ENCODE results near the gene GPR108. TPM values are rescaled to one million over a fixed set of nuclear protein-coding genes. Genes with fewer than 3 reads are reported as not detected.

GPR108 gene
- total and polyA plus RNA-seq, 2 of the 13 experiments (the other 11 are each of a cell fraction or from before 2014, with no cell fraction given), result 36.4 to 63.0 TPM

DNA sequence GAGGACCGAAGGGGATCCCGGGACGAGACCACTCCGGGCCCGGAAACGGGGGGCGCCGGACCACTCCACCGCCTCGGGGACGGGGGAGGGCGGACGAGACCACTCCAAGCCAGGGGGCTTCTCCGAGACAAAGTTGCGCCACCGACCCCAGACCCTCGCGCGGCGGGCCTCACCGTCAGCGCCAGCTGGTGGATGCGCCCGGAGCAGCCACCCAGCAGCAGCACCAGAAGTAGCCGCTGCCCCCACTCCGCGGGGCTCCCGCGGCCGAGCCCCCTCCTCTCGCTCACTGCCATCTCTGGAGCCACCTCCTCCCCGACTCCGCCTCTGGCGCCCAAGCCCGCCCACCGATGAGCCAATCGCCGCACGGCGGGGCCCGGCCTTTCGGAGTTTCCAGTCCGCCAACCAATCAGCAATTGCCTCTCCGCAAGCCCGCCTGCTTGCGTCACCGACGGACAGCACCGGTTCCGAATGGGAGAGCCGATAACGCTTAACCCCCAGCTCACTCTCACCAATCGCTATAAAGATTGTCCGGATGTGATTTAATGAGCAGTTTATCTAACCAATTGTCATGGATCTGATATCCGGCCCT is at the start of gene GPR108 (continued):
- TF ChIP-seq, protein P1, sequence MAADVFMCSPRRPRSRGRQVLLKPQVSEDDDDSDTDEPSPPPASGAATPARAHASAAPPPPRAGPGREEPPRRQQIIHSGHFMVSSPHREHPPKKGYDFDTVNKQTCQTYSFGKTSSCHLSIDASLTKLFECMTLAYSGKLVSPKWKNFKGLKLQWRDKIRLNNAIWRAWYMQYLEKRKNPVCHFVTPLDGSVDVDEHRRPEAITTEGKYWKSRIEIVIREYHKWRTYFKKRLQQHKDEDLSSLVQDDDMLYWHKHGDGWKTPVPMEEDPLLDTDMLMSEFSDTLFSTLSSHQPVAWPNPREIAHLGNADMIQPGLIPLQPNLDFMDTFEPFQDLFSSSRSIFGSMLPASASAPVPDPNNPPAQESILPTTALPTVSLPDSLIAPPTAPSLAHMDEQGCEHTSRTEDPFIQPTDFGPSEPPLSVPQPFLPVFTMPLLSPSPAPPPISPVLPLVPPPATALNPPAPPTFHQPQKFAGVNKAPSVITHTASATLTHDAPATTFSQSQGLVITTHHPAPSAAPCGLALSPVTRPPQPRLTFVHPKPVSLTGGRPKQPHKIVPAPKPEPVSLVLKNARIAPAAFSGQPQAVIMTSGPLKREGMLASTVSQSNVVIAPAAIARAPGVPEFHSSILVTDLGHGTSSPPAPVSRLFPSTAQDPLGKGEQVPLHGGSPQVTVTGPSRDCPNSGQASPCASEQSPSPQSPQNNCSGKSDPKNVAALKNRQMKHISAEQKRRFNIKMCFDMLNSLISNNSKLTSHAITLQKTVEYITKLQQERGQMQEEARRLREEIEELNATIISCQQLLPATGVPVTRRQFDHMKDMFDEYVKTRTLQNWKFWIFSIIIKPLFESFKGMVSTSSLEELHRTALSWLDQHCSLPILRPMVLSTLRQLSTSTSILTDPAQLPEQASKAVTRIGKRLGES (CRISPR knock-in tag; IDR thresholded peaks at IDR 0.05; ENCODE audit: borderline replicate concordance), result no peak
- TF ChIP-seq RXRA (CRISPR knock-in tag; IDR thresholded peaks at IDR 0.05) (0 out of 2 replicates have a peak, but pooled peaks have one; percentile 30), RORA (CRISPR knock-in tag; IDR thresholded peaks at IDR 0.05) (no peak), SOX13 (IDR thresholded peaks at IDR 0.05) (no peak), SOX13 (CRISPR knock-in tag; conservative IDR thresholded peaks at IDR 0.05 in 1 of 2, IDR thresholded peaks at IDR 0.05 in 1 of 2) (no peak), NBN (conservative IDR thresholded peaks at IDR 0.05) (no peak), JARID2 (CRISPR knock-in tag; IDR thresholded peaks at IDR 0.05; ENCODE audit: insufficient replicate concordance) (no peak), RCOR2 (CRISPR knock-in tag; IDR thresholded peaks at IDR 0.05) (no peak), GABPA (IDR thresholded peaks at IDR 0.05; ENCODE audit: low read depth, low read length) (peak; percentile 66), GABPA (CRISPR knock-in tag; IDR thresholded peaks at IDR 0.05; ENCODE audit: low read depth) (no peak; the same call in 1 of the 2 replicates), TCF7L2 (IDR thresholded peaks at IDR 0.05; ENCODE audit: low read depth, low read length) (no peak), BHLHE40 (IDR thresholded peaks at IDR 0.05; ENCODE audit: low read length) (peak; percentile 98), ZNF563 (CRISPR knock-in tag; IDR thresholded peaks at IDR 0.05) (0 out of 2 replicates have a peak, but pooled peaks have one; percentile 2), PBX3 (CRISPR knock-in tag; IDR thresholded peaks at IDR 0.05; ENCODE audit: borderline replicate concordance) (no peak), SIX1 (CRISPR knock-in tag; IDR thresholded peaks at IDR 0.05; ENCODE audit: borderline replicate concordance) (no peak), ZNF879 (CRISPR knock-in tag; IDR thresholded peaks at IDR 0.05) (no peak), ZNF550 (CRISPR knock-in tag; IDR thresholded peaks at IDR 0.05; ENCODE audit: borderline replicate concordance) (no peak), ZNF331 (CRISPR knock-in tag; IDR thresholded peaks at IDR 0.05) (no peak), ZNF3 (CRISPR knock-in tag; IDR thresholded peaks at IDR 0.05) (no peak), RBM22 (optimal IDR thresholded peaks at IDR 0.05; ENCODE audit: low read length) (no peak), GLMP (CRISPR knock-in tag; IDR thresholded peaks at IDR 0.05; ENCODE audit: borderline replicate concordance) (no peak), ETV6 (CRISPR knock-in tag; conservative IDR thresholded peaks at IDR 0.05) (no peak), POLR2G (IDR thresholded peaks at IDR 0.05; ENCODE audit: low read depth, low read length) (peak; percentile 66), SRY (CRISPR knock-in tag; IDR thresholded peaks at IDR 0.05) (no peak)
- TF ChIP-seq, protein P2, sequence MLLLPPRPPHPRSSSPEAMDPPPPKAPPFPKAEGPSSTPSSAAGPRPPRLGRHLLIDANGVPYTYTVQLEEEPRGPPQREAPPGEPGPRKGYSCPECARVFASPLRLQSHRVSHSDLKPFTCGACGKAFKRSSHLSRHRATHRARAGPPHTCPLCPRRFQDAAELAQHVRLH (CRISPR knock-in tag; IDR thresholded peaks at IDR 0.05; ENCODE audit: borderline replicate concordance, low read depth), result 0 out of 2 replicates have a peak, but pooled peaks have one; percentile 4
- TF ChIP-seq, protein P3, sequence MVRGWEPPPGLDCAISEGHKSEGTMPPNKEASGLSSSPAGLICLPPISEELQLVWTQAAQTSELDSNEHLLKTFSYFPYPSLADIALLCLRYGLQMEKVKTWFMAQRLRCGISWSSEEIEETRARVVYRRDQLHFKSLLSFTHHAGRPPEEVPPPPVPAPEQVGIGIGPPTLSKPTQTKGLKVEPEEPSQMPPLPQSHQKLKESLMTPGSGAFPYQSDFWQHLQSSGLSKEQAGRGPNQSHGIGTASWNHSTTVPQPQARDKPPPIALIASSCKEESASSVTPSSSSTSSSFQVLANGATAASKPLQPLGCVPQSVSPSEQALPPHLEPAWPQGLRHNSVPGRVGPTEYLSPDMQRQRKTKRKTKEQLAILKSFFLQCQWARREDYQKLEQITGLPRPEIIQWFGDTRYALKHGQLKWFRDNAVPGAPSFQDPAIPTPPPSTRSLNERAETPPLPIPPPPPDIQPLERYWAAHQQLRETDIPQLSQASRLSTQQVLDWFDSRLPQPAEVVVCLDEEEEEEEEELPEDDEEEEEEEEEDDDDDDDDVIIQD (CRISPR knock-in tag; IDR thresholded peaks at IDR 0.05; ENCODE audit: low read depth), result no peak
